Left lung (tissue), 10 donors: ENCODE results near the gene RAB3A. TPM values are rescaled to one million over a fixed set of nuclear protein-coding genes. Genes with fewer than 3 reads are reported as not detected.

Experiments
- ATAC-seq: fragments of 200-7000 bp; cut with Tn5 transposase; one replicate; pipeline ENCODE4 v1.9.1; 2020; ENCODE audit warnings: moderate library complexity
- DNase-seq, 4 donors: peaks; one replicate each; pipeline ENCODE4 v3.0.0-alpha.2; 2013 to 2020
- H3K27ac ChIP-seq, 2 donors: fragments of 200-600 bp; sonication (generic) in 1 of 2; one replicate each; pipeline versions ENCODE4 v1.5.0 to v1.8.0; 2020 to 2021
- H3K27me3 ChIP-seq, 2 donors: fragments of 200-600 bp; sonication (generic) in 1 of 2; one replicate each; pipeline versions ENCODE4 v1.5.0 to v1.8.0; 2020 to 2021
- H3K36me3 ChIP-seq, 2 donors: fragments of 200-600 bp; sonication (generic) in 1 of 2; one replicate each; pipeline versions ENCODE4 v1.5.0 to v1.8.0; 2020 to 2021
- H3K4me1 ChIP-seq, 2 donors: fragments of 200-600 bp; one replicate each; pipeline ENCODE4 v1.8.0; 2021
- H3K4me3 ChIP-seq, 2 donors: fragments of 200-600 bp; sonication (generic) in 1 of 2; one replicate each; pipeline versions ENCODE4 v1.5.0 to v1.8.0; 2020 to 2021; ENCODE audit warnings: mild to moderate bottlenecking in 1 of 2
- H3K9me3 ChIP-seq, 2 donors: fragments of 200-600 bp; sonication (generic) in 1 of 2; one replicate each; pipeline versions ENCODE4 v1.5.0 to v1.8.0; 2020 to 2021
- CTCF ChIP-seq, 2 donors: fragments of 200-600 bp; sonication (generic) in 1 of 2; IDR thresholded peaks; one replicate each; pipeline versions ENCODE4 v1.5.0 to v1.8.0; 2021; ENCODE audit warnings: antibody characterized with exemption in 2 of 2
- intact Hi-C, 2 donors: fragments of 100-400 bp; cut with DNase I; formaldehyde crosslinking; loops; one replicate each; pipeline versions ENCODE4 v1.11.2 to v1.14.2; 2022
- polyA plus RNA-seq, 6 donors: library from polyadenylated mRNA; unstranded; fragments of 120-200 nt; gene quantifications; one replicate each; pipeline ENCODE4 v1.2.1, GENCODE V29; 2013; ENCODE audit not compliant: insufficient read length in 6 of 6
- total RNA-seq, 2 donors: library from RNA; stranded (reverse); fragmentation: NEBNext Ultra II Directional; extraction: Animal tissue kit (Norgen Biotek cat#: 25700); gene quantifications; one replicate each; pipeline ENCODE4 v1.2.1, GENCODE V29; 2021
- donor health status: DM: no; HTN: yes; CAD: no.
- donor health status: DM: no; HTN: no; CAD: no.

Gene RAB3A
- total and polyA plus RNA-seq, 8 donors, result 3.1 to 6.2 (median 4.3) TPM

- DNase-seq, result no peak
- H3K4me1 ChIP-seq, result peaks cover 0 to 3% of the 10 kb centered on the region in 2 donors
- H3K27me3 ChIP-seq, result peaks cover 0 to 82% of the 10 kb centered on the region in 2 donors
- no peak overlapping the region for H3K27ac ChIP-seq
- no peak overlapping the region for H3K4me3 ChIP-seq
- peak; percentile 27 for ATAC-seq
- H3K9me3 ChIP-seq, result no peaks in the 10 kb centered on the region
- TF ChIP-seq CTCF (IDR thresholded peaks at IDR 0.05), result no peak
- intact Hi-C loops, result no loop called here
- no peaks in the 10 kb centered on the region for H3K36me3 ChIP-seq
Measured at GRCh38 chr19:18232540-18233223, 28.8 kb upstream of the RAB3A start.

GRCh38 chr19:18231775-18232174, 27.9 kb upstream of the RAB3A start:
- H3K27me3 ChIP-seq, result peaks cover 0 to 91% of the 10 kb centered on the region in 2 donors
- H3K36me3 ChIP-seq, result no peaks in the 10 kb centered on the region
- no peaks in the 10 kb centered on the region for H3K9me3 ChIP-seq
- TF ChIP-seq CTCF (IDR thresholded peaks at IDR 0.05), result no peak
- intact Hi-C loops, result no loop called here
- H3K27ac ChIP-seq, result no peak overlapping the region
- DNase-seq (no peak), ATAC-seq (no peak)
- no peak overlapping the region for H3K4me3 ChIP-seq
- peaks cover 0 to 3% of the 10 kb centered on the region in 2 donors for H3K4me1 ChIP-seq

DNA sequence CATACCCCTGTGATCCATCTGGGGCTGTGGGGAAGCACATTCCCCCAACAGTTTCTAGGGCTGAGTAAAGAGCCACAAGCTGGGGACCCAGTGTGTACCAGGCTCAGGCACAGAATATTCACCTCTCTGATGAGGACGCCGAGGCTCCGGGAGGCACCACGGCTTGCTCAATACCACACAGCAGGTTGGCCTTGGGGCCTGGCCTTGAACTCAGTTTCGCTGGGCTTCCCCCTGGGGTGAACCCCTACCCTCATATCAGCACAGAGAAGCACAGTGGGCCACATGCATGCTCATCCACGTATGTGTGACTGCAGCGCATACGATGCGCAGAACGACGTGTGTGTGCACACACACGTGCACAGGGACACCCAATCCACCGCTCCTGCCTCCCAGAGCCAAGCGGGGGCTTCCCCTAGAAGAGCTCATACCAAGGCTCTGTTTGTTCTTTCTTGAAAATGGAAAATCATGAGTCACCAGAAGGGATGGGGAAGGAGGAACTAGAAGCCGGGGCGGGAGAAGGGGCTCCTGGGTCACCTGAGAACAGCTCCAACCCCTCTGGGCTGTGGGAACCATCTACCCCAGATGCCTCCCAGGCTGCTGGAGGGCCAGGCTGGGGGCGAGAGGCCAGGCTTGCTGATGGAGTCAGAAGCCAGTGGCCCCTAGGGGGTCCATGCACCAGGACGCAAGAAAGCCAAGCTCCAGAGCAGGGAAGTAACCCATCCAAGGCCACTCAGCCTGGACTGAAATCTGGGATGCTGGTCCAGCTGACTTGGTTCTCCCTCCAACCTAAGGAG, 27.3 kb upstream of the RAB3A start:
- DNase-seq (no peak), ATAC-seq (no peak)
- no peak for TF ChIP-seq CTCF (IDR thresholded peaks at IDR 0.05)
- Histone ChIP-seq H3K36me3 (no peaks in the 10 kb centered on the region), H3K27ac (no peak overlapping the region), H3K4me3 (no peak overlapping the region), H3K4me1 (peaks cover 1 to 3% of the 10 kb centered on the region in 2 donors), H3K27me3 (peaks cover 0 to 97% of the 10 kb centered on the region in 2 donors), H3K9me3 (no peaks in the 10 kb centered on the region)
- intact Hi-C loops, result no loop called here

DNA sequence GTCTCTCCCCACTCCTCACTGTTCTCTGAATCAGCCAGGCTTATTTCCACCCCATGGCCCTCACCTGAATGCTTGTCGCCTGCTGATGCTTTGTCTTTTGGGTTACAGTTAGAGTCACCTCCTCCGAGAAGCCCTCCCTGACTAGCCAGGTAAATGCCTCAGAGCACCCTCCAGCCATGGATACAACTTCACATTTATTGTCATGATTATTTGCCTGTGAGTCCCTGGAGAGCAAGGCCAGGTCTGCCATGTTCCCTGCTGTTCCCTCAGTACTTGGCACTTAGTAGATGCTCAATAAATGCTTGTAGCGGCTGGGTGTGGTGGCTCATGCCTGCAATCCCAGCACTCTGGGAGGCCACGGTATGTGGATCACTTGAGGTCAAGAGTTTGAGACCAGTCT, 26.1 kb upstream of the RAB3A start:
- H3K27me3 ChIP-seq, result peaks cover 4 to 100% of the 10 kb centered on the region in 2 donors
- no peak for DNase-seq
- no peak overlapping the region for H3K4me3 ChIP-seq
- intact Hi-C loops, result no loop called here
- peaks cover 6 to 14% of the 10 kb centered on the region in 2 donors for H3K4me1 ChIP-seq
- no peaks in the 10 kb centered on the region for H3K9me3 ChIP-seq
- no peak overlapping the region for H3K27ac ChIP-seq
- TF ChIP-seq CTCF (IDR thresholded peaks at IDR 0.05), result no peak
- no peaks in the 10 kb centered on the region for H3K36me3 ChIP-seq
- ATAC-seq, result no peak

DNA sequence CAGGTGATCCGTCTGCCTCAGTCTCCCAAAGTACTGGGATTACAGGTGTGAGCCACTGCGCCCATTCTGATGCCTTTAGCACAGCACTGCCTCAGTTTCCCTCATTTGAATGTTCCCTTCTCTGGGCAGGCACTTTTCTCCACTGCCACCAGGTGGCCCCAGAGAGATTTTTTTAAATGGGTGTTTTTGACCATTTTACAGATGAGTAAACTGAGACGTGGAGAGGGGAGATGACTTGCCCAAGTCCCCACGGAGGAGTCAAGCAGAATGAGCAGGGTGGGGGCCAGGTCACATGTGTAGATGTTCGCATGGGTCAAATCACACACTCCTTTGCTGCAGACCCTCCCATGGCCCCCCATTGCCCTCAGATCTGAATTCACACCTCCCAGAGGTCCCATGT, 25.6 kb upstream of the RAB3A start:
- intact Hi-C loops, result no loop called here
- Histone ChIP-seq H3K4me3 (no peak overlapping the region), H3K27me3 (peaks cover 6 to 100% of the 10 kb centered on the region in 2 donors), H3K9me3 (no peaks in the 10 kb centered on the region), H3K27ac (no peak overlapping the region), H3K4me1 (peaks cover 10 to 18% of the 10 kb centered on the region in 2 donors), H3K36me3 (no peaks in the 10 kb centered on the region)
- ATAC-seq (no peak), DNase-seq (no peak)
- TF ChIP-seq CTCF (IDR thresholded peaks at IDR 0.05), result peak; percentile 36 to 39
